ENCODE measurements around the gene MYOG.

Gene MYOG

GRCh38 chr1:203054642-203055041, 31.2 kb downstream of the MYOG start:
- H3K4me3 ChIP-seq (ENCODE audit: low read depth, low read length), result no peak overlapping the region
- no peak for TF ChIP-seq CTCF (IDR thresholded peaks at IDR 0.05; ENCODE audit: insufficient read depth, low read length, missing control alignments)
- CTCF ChIA-PET, result interaction anchor here (1.0 to 15.3 kb wide), 6 partner anchors 8 to 161 kb away, joined by 3 to 152 read pairs (median 4); partner anchors contain the start of gene ADORA1
- POLR2A ChIA-PET, result interaction anchor here (0.6 kb wide), 1 partner anchor 240 kb away, joined by 3 read pairs; no protein-coding TSS in a partner anchor
- DNase-seq (ENCODE audit: low read depth, low spot score), result no peak

GRCh38 chr1:203054184-203054583, 31.6 kb downstream of the MYOG start:
- H3K4me3 ChIP-seq (ENCODE audit: low read depth, low read length), result no peak overlapping the region
- ChIA-PET POLR2A (no interaction called here), CTCF (interaction anchor here (1.0 to 15.3 kb wide), 8 partner anchors 7 to 215 kb away, joined by 3 to 152 read pairs (median 6); partner anchors contain the start of gene ADORA1)
- DNase-seq (ENCODE audit: low read depth, low spot score), result no peak
- TF ChIP-seq CTCF (IDR thresholded peaks at IDR 0.05; ENCODE audit: insufficient read depth, low read length, missing control alignments), result no peak

- H3K4me3 ChIP-seq (ENCODE audit: low read depth, low read length), result no peak overlapping the region
- CTCF ChIA-PET, result interaction anchor here (0.6 to 15.3 kb wide), 6 partner anchors 8 to 216 kb away, joined by 3 to 152 read pairs (median 8); no protein-coding TSS in a partner anchor
- POLR2A ChIA-PET, result no interaction called here
- DNase-seq (ENCODE audit: low read depth, low spot score), result no peak
- TF ChIP-seq CTCF (IDR thresholded peaks at IDR 0.05; ENCODE audit: insufficient read depth, low read length, missing control alignments), result no peak
These were observed 33.2 kb downstream of the MYOG start for GRCh38 chr1:203052601-203053000.

GRCh38 chr1:203051841-203052324, 33.9 kb downstream of the MYOG start:
- CTCF ChIA-PET, result interaction anchor here (0.9 to 15.3 kb wide), 5 partner anchors 9 to 215 kb away, joined by 3 to 152 read pairs (median 4); no protein-coding TSS in a partner anchor
- POLR2A ChIA-PET, result no interaction called here
- no peak for TF ChIP-seq CTCF (IDR thresholded peaks at IDR 0.05; ENCODE audit: insufficient read depth, low read length, missing control alignments)
- no peak for DNase-seq (ENCODE audit: low read depth, low spot score)
- no peak overlapping the region for H3K4me3 ChIP-seq (ENCODE audit: low read depth, low read length)

GRCh38 chr1:203050826-203051225, 35.0 kb downstream of the MYOG start:
- ChIA-PET CTCF (interaction anchor here (0.9 to 15.3 kb wide), 6 partner anchors 8 to 216 kb away, joined by 3 to 152 read pairs (median 4); no protein-coding TSS in a partner anchor), POLR2A (interaction anchor here (0.5 kb wide), 1 partner anchor 174 kb away, joined by 3 read pairs; no protein-coding TSS in a partner anchor)

More at GRCh38 chr1:203050826-203051225, 35.0 kb downstream of the MYOG start:
- no peak overlapping the region for H3K4me3 ChIP-seq (ENCODE audit: low read depth, low read length)
- no peak for DNase-seq (ENCODE audit: low read depth, low spot score)
- no peak for TF ChIP-seq CTCF (IDR thresholded peaks at IDR 0.05; ENCODE audit: insufficient read depth, low read length, missing control alignments)

Data from AG04449 (cell line).